ENCODE data around the gene KNSTRN. TPM values are rescaled to one million over a fixed set of nuclear protein-coding genes. Genes with fewer than 3 reads are reported as not detected.

KNSTRN gene
- total RNA-seq, 2 experiments from 2014 or later: 57.5 to 63.3 TPM

DNA sequence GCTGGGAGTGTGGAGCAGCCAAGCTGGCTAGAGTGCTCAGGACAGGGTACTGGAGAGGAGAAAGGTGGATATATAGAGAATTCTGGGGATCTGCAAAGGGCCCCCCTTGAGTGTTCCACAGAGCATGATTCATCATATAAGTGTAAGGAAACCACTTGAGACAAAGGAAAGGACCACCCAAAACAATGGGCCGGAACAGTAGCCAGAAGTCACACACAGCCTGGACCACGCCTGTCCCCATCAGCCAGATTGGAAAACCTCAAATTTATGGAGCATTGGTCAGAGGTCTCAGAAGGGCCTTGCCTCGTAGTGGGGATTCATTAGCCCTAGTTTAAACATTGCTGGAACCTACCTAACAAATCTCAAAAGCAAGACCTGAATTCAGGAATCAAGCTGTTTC is 4.9 kb upstream of the KNSTRN start:
- peaks cover 1% of the 10 kb centered on the region for H3K36me3 Mint-ChIP-seq (ENCODE audit: low read depth)
- no peak for DNase-seq
- no peaks in the 10 kb centered on the region for H3K9me3 Mint-ChIP-seq

DNA sequence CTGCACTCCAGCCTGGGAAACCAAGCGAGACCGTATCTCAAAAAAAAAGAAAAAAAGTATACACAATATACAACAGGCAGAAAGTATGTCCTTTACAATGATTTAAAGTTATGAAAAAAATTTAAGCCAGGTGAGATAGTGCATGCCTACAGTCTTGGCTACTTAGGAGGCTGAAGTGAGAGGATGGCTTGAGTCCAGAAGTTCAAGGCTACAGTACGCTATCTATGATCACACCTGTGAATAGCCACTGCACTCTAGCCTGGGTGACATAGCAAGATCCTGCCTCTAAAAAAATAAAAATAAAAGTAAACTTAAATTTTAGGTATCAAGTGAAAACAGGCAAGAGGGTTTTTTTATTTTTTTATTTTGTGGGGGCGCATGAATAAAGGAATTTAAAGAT is 3.1 kb upstream of the KNSTRN start:
- H3K27ac Mint-ChIP-seq: no peak overlapping the region
- no peak overlapping the region for H3K4me3 Mint-ChIP-seq
- peaks cover 22% of the 10 kb centered on the region for H3K4me1 Mint-ChIP-seq
- POLR2A ChIA-PET: no interaction called here
- DNase-seq: no peak
- H3K27me3 Mint-ChIP-seq: peaks cover 4% of the 10 kb centered on the region
- CTCF ChIA-PET: interaction anchor here (1.5 kb wide), 1 partner anchor 10 kb away, joined by 4 read pairs; no protein-coding TSS in a partner anchor
- no peaks in the 10 kb centered on the region for H3K9me3 Mint-ChIP-seq
- H3K36me3 Mint-ChIP-seq (ENCODE audit: low read depth): peaks cover 12% of the 10 kb centered on the region

More for the DNA sequence above, 4.9 kb upstream of the KNSTRN start:
- ChIA-PET POLR2A (no interaction called here), CTCF (interaction anchor here (0.7 to 3.3 kb wide), 4 partner anchors 10 to 31 kb away, joined by 3 to 18 read pairs (median 3); no protein-coding TSS in a partner anchor)
- H3K4me3 Mint-ChIP-seq: no peak overlapping the region
- peaks cover 10% of the 10 kb centered on the region for H3K4me1 Mint-ChIP-seq
- no peak overlapping the region for H3K27ac Mint-ChIP-seq
- H3K27me3 Mint-ChIP-seq: peaks cover 4% of the 10 kb centered on the region

DNA sequence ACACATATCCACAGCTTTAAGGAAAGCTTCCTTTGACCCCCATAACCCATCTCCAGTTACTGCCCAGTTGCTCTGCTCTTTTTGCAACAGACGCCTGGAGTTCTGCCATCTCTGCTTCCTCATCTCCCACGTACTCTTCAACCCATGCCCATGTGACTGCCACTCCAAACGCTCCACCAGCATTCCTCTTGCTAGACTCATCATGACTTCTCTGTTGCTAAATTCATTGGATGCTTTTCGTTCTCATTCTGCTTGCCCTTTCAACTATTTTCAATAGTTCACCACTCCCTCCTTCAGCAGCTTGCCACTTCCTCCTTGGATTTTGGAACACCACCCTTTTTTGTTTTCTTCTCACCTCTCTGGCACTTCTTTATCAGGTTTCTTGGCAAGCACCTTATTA is 2.7 kb upstream of the KNSTRN start:
- Mint-ChIP-seq H3K4me3 (no peak overlapping the region), H3K27ac (no peak overlapping the region), H3K36me3 (ENCODE audit: low read depth) (peaks cover 16% of the 10 kb centered on the region), H3K9me3 (no peaks in the 10 kb centered on the region), H3K27me3 (peaks cover 4% of the 10 kb centered on the region), H3K4me1 (peaks cover 27% of the 10 kb centered on the region)
- ChIA-PET CTCF (interaction anchor here (1.5 kb wide), 1 partner anchor 10 kb away, joined by 4 read pairs; no protein-coding TSS in a partner anchor), POLR2A (no interaction called here)
- no peak for DNase-seq

DNA sequence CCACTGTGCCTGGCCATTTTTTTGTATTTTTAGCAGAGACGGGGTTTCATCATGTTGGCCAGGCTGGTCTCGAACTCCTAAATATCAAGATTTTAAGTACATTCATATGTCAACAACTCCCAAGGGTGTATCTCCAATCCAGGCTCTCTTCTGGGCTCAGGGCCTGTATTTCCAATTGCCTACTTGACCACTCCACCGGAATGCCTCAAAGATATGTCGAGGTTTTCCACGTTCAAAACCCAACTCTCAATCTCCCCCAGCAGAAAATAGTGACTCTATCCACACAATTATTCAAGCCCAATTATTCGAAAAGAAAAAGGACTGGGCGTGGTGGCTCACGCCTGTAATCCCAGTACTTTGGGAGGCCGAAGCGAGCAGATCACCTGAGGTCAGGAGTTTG is 1.9 kb upstream of the KNSTRN start:
- Mint-ChIP-seq H3K9me3 (no peaks in the 10 kb centered on the region), H3K36me3 (ENCODE audit: low read depth) (peaks cover 23% of the 10 kb centered on the region), H3K27me3 (peaks cover 4% of the 10 kb centered on the region), H3K27ac (no peak overlapping the region), H3K4me1 (peaks cover 33% of the 10 kb centered on the region), H3K4me3 (no peak overlapping the region)
- ChIA-PET CTCF (interaction anchor here (0.9 to 1.5 kb wide), 3 partner anchors 11 to 41 kb away, joined by 3 to 4 read pairs (median 4); no protein-coding TSS in a partner anchor), POLR2A (no interaction called here)
- no peak for DNase-seq

DNA sequence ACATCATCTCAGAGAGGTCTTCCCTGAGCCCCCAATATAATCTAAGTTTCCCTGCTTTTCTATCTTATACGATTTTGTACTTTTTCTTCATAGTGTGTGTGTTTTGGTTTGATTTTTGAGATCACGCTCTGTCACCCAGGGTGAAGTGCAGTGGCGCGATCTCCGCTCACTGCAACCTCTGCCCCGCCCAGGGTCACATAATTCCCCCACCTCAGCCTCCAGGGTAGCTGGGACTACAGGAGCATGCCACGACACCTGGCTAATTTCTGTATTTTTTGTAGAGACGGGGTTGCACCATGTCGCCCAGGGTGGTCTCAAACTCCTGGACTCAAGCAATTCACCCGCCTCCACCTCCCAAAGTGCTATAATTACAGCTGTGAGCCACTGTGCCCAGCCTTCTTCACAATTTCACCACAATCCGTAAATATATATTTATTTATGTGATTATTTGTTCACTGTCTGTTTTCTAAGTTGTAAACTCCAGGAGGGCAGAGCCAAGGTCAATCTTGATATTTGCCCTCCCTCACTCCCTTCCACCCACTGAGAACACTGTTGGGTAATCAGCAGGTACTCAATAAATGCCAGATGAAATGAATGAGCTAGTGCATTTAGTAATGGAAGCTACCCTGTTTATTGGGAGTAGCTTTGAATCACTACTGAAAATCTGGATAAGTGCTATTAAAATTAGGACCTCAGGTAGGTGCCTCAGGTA is 547 bp upstream of the KNSTRN start:
- POLR2A ChIA-PET: interaction anchor here (0.7 kb wide), 1 partner anchor 387 kb away, joined by 4 read pairs; no protein-coding TSS in a partner anchor
- peaks cover 4% of the 10 kb centered on the region for H3K27me3 Mint-ChIP-seq
- peaks cover 35% of the 10 kb centered on the region for H3K4me1 Mint-ChIP-seq
- no peak for DNase-seq
- CTCF ChIA-PET: interaction anchor here (0.8 to 2.8 kb wide), 15 partner anchors 10 to 277 kb away, joined by 3 to 15 read pairs (median 3); no protein-coding TSS in a partner anchor
- peak overlapping the region; percentile 100 for H3K4me3 Mint-ChIP-seq
- no peaks in the 10 kb centered on the region for H3K9me3 Mint-ChIP-seq
- H3K27ac Mint-ChIP-seq: no peak overlapping the region
- H3K36me3 Mint-ChIP-seq (ENCODE audit: low read depth): peaks cover 32% of the 10 kb centered on the region

DNA sequence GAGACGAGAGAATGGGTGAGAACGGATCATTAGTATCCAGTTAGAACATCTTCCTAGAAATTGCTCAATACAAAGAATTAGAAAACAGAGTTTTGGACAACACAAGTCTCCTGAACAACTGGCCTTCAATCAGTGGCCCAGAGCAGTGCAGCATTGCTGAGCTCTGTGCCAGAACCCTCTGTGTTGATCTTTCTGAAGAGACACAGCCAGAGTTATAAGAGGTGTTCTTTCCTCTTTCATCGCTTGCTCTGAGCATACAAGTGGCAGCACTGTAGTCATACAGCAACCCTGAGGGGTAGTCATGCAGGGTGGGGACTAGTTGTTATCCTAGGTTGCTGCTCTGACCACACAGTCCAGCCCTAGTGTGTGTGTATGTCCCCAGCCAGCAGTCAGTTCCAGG is 4.0 kb downstream of the KNSTRN start:
- Mint-ChIP-seq H3K27me3 (no peaks in the 10 kb centered on the region), H3K4me3 (no peak overlapping the region), H3K36me3 (ENCODE audit: low read depth) (peaks cover 66% of the 10 kb centered on the region), H3K27ac (no peak overlapping the region), H3K9me3 (no peaks in the 10 kb centered on the region), H3K4me1 (peaks cover 32% of the 10 kb centered on the region)
- ChIA-PET POLR2A (no interaction called here), CTCF (interaction anchor here (1.3 to 1.8 kb wide), 5 partner anchors 10 to 76 kb away, joined by 3 to 9 read pairs (median 6); partner anchors contain the start of gene IVD)
- no peak for DNase-seq

DNA sequence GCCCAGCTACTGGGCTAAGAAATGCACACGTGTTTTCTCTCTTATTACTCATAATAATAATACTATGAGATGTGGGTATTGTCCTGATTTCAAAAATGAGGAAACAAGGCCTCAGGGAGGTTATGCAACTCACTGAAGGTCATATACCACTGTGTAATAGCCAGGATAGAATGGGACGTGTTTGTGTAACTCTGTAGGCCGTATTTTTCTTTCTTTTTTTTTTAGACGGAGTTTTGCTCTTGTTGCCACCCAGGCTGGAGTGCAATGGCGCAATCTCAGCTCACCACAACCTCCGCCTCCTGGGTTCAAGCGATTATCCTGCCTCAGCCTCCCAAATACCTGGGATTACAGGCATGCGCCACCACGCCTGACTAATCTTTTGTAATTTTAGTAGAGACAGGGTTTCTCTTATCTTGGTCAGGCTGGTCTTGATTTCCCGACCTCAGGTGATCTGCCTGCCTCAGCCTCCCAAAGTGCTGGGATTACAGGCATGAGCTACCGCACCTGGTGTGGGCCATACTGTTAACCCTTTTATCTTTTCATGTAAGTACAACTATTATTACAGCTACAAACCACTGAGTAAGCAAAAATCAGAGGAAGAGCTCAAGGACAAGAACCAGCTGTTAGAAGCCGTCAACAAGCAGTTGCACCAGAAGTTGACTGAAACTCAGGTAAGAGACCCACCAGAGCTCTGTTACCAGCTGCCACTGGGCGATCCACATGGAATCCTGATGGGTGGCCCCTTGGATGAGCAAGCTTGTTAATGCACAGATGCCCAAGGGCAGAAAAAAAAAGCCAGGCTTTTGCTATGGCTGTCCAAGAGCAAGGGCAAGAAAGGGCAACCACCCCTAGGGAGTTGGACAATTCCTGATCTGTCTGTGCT is 6.7 kb downstream of the KNSTRN start:
- Mint-ChIP-seq H3K27me3 (no peaks in the 10 kb centered on the region), H3K9me3 (no peaks in the 10 kb centered on the region), H3K4me3 (no peak overlapping the region), H3K27ac (no peak overlapping the region), H3K36me3 (ENCODE audit: low read depth) (peaks cover 80% of the 10 kb centered on the region), H3K4me1 (peaks cover 16% of the 10 kb centered on the region)
- CTCF ChIA-PET: interaction anchor here (0.6 to 3.6 kb wide), 5 partner anchors 9 to 514 kb away, joined by 3 to 17 read pairs (median 3); no protein-coding TSS in a partner anchor
- POLR2A ChIA-PET: interaction anchor here (0.6 kb wide), 1 partner anchor 9 kb away, joined by 4 read pairs; no protein-coding TSS in a partner anchor
- DNase-seq: no peak

DNA sequence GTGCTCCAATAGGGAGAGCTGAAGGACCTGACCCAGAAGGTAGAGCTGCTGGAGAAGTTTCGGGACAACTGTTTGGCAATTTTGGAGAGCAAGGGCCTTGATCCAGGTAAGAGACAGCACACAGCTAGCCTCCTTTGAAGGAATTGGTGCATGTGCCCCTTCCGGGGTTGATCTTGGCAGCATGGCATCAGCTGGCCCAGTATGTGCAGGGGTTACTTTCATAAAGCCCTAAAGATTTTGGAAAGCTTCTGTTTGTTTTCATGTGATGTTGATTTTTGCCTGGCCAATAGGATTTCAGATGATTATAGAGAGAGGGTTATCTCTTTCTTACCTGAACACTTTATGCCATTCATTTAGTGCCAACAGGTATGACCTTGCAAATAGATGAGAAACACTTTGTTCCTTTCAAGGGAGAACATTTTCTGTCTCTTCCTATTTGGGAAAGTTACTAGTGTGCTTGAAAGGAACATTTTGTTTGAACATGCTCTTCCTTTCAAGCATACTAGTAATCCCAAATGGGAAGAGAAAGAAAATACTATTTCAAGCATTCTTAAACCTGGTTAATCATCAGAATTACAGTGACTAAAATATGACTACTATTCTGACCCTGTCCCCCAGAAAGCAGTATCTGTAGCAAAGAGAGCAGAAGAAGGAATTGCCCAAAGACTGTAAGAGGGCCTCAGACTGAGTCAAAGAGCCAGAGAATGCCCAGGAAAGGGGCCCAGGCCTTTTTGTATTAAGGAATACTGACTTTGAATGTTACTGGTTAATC is 7.5 kb downstream of the KNSTRN start:
- no peaks in the 10 kb centered on the region for H3K9me3 Mint-ChIP-seq
- peak overlapping the region; percentile 43 for H3K27ac Mint-ChIP-seq

DNA sequence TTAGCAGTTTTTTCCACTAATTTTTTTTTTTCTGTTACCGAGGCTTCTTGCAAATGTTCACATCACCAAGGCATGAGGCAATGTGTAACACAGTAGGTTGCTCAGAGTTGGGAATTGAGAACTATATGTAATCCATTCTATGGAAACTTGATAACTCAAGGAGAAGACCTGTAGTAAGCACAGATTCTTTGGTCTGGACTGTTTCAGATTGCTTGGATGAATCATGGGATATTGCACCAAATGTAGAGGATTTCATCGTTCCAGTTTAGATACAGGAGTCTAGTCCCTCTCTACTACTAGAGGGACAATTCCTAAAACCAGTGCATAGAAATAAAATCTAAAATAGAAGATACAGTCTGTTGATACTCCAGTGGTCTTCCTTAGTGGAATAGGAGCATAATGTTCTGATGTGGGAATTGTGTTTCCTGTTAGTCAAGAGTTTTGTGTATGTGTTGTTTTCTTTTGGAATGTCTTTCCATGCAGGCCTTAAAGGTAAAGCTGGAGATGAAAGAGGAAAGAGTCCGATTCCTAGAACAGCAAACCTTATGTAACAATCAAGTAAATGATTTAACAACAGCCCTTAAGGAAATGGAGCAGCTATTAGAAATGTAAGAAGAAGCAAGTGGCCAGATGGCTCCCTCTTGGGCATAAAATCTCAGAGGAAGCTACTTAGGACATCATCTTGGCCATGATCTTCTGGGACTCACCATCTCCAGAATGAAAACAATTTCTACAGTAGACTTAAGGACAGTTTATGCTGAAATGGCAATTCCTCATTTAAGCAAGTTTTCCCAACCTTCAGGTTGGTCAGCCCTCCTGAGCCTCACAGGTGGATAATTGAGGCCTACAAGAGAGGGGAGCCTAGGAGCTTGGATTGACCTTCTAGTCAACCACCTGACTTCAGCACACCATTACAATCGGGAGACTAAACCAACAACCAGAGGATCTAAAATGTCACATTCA is 10.7 kb downstream of the KNSTRN start:
- POLR2A ChIA-PET: no interaction called here
- CTCF ChIA-PET: interaction anchor here (0.7 to 1.6 kb wide), 2 partner anchors 12 to 30 kb away, joined by 3 read pairs; partner anchors contain the start of gene IVD
- H3K4me3 Mint-ChIP-seq: no peak overlapping the region
- DNase-seq: no peak
- H3K36me3 Mint-ChIP-seq (ENCODE audit: low read depth): peaks cover 58% of the 10 kb centered on the region
- H3K27me3 Mint-ChIP-seq: no peaks in the 10 kb centered on the region
- H3K9me3 Mint-ChIP-seq: no peaks in the 10 kb centered on the region
- peaks cover 14% of the 10 kb centered on the region for H3K4me1 Mint-ChIP-seq
- peak overlapping the region; percentile 52 for H3K27ac Mint-ChIP-seq

More for the DNA sequence above, 7.5 kb downstream of the KNSTRN start:
- ChIA-PET POLR2A (interaction anchor here (0.6 kb wide), 1 partner anchor 9 kb away, joined by 4 read pairs; no protein-coding TSS in a partner anchor), CTCF (interaction anchor here (0.6 to 3.6 kb wide), 4 partner anchors 8 to 513 kb away, joined by 3 to 17 read pairs (median 4); no protein-coding TSS in a partner anchor)
- H3K4me3 Mint-ChIP-seq: no peak overlapping the region
- no peak for DNase-seq
- no peaks in the 10 kb centered on the region for H3K27me3 Mint-ChIP-seq
- peaks cover 7% of the 10 kb centered on the region for H3K4me1 Mint-ChIP-seq
- H3K36me3 Mint-ChIP-seq (ENCODE audit: low read depth): peaks cover 74% of the 10 kb centered on the region

DNA sequence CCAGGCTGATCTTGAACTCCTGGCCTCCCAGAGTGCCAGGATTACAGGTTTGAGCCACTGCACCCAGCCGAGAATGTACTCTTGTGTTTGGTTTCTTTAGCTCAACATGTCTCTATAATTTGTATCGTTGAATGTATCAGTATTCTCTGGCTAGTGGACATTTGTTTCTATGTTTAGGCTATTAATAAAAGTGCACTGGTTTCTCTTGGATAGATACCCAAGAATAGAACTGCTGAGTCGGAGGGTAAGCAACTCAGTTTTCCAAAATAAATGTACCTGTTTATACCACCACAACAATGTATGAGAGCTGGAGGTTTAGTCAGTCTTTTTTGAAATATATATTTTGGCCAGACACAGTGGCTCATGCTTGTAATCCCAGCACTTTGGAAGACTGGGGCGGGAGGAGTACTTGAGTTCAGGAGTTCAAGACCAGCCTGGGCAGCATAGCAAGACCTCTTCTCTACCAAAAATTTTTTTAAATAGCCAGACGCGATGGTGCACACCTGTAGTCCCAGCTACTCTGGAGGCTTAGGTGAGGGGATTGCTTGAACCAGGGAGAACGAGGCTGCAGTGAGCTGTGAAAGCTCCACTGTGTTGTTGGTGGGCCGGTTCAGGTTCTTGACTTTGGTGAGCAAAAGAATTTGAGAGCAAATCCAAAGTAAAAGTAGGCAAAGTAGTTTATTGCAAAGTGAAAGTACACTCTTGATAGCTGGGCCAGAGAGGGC is 15.3 kb downstream of the KNSTRN start:
- peak overlapping the region; percentile 67 for H3K27ac Mint-ChIP-seq
- peaks cover 3% of the 10 kb centered on the region for H3K9me3 Mint-ChIP-seq
- H3K4me3 Mint-ChIP-seq: peak overlapping the region; percentile 43
- ChIA-PET POLR2A (no interaction called here), CTCF (interaction anchor here (0.6 to 2.0 kb wide), 12 partner anchors 8 to 378 kb away, joined by 3 to 6 read pairs (median 4); partner anchors contain the start of genes IVD and KNSTRN)
- no peak for DNase-seq
- H3K36me3 Mint-ChIP-seq (ENCODE audit: low read depth): peaks cover 26% of the 10 kb centered on the region
- no peaks in the 10 kb centered on the region for H3K27me3 Mint-ChIP-seq
- peaks cover 30% of the 10 kb centered on the region for H3K4me1 Mint-ChIP-seq

Data from activated CD4-positive, alpha-beta T cell treated with anti-CD3 and anti-CD28 coated beads, Interleukin-2, amount 10 ng/mL, durations not matched to agents 7 days and 5 days (primary cell).